NCI-H748 (cell line): ENCODE results near the gene HIVEP1.

Experiments used
- DNase-seq: peaks from one replicate; lab custom pipeline; 2025; ENCODE audit not compliant: unreplicated experiment; lab: John Stamatoyannopoulos, UW

The HIVEP1 gene

GRCh38 chr6:12182676-12183075, 170.6 kb downstream of the HIVEP1 start:
- no peak for DNase-seq

GRCh38 chr6:12185081-12185673, 173.1 kb downstream of the HIVEP1 start:
- no peak for DNase-seq

GRCh38 chr6:12186528-12186927, 174.4 kb downstream of the HIVEP1 start:
- no peak for DNase-seq

- no peak for DNase-seq
These were observed 177.0 kb downstream of the HIVEP1 start for GRCh38 chr6:12189150-12189549.

GRCh38 chr6:12189661-12190060, 177.5 kb downstream of the HIVEP1 start:
- no peak for DNase-seq

GRCh38 chr6:12190252-12190651, 178.1 kb downstream of the HIVEP1 start:
- DNase-seq = no peak

GRCh38 chr6:12196326-12196936, 184.3 kb downstream of the HIVEP1 start:
- DNase-seq = no peak

GRCh38 chr6:12198851-12199250, 186.7 kb downstream of the HIVEP1 start:
- no peak for DNase-seq

- peak; percentile 19 for DNase-seq
These were observed 188.0 kb downstream of the HIVEP1 start for GRCh38 chr6:12200015-12200564.

GRCh38 chr6:12200761-12201160, 188.6 kb downstream of the HIVEP1 start:
- DNase-seq = no peak

- no peak for DNase-seq
These were observed 190.9 kb downstream of the HIVEP1 start for GRCh38 chr6:12203001-12203400.

GRCh38 chr6:12208190-12208589, 196.1 kb downstream of the HIVEP1 start:
- DNase-seq = no peak

GRCh38 chr6:12208673-12209072, 196.6 kb downstream of the HIVEP1 start:
- DNase-seq = no peak
